PFSK-1 (cell line): ENCODE measurements around the gene CIAO2B.

Source experiments
- FOXP2 ChIP-seq: optimal IDR thresholded peaks from 2 replicates; pipeline ENCODE3; 2011; ENCODE audit warnings: borderline replicate concordance, control low read depth, inconsistent platforms; ENCODE audit not compliant: insufficient read depth; ENCODE audit errors: extremely low read length, extremely low read depth
- POLR2AphosphoS5 ChIP-seq: IDR thresholded peaks from 2 replicates; pipeline ENCODE4 v1.6.1; 2012; ENCODE audit warnings: low read depth, mild to moderate bottlenecking, control low read depth, low read length, moderate library complexity
- SIN3A ChIP-seq: IDR thresholded peaks from 2 replicates; pipeline ENCODE4 v1.6.1; 2012; ENCODE audit warnings: mild to moderate bottlenecking, low read length, moderate library complexity, borderline replicate concordance; ENCODE audit not compliant: insufficient read depth
- TAF1 ChIP-seq: IDR thresholded peaks from 2 replicates; pipeline ENCODE4 v1.6.1; 2012; ENCODE audit warnings: low read length, control low read depth, borderline replicate concordance; ENCODE audit not compliant: insufficient read depth
- TF ChIP-seq, protein P1 (sequence below), 2 experiments: IDR thresholded peaks; 2 replicates each; pipeline versions ENCODE4 v1.6.1 to v1.8.0; 2011 to 2012; ENCODE audit warnings: low read depth in 2 of 2, low read length in 2 of 2, control low read depth in 1 of 2, inconsistent platforms in 1 of 2, mild to moderate bottlenecking in 1 of 2, moderate library complexity in 1 of 2; ENCODE audit not compliant: insufficient read depth in 1 of 2

CIAO2B gene

DNA sequence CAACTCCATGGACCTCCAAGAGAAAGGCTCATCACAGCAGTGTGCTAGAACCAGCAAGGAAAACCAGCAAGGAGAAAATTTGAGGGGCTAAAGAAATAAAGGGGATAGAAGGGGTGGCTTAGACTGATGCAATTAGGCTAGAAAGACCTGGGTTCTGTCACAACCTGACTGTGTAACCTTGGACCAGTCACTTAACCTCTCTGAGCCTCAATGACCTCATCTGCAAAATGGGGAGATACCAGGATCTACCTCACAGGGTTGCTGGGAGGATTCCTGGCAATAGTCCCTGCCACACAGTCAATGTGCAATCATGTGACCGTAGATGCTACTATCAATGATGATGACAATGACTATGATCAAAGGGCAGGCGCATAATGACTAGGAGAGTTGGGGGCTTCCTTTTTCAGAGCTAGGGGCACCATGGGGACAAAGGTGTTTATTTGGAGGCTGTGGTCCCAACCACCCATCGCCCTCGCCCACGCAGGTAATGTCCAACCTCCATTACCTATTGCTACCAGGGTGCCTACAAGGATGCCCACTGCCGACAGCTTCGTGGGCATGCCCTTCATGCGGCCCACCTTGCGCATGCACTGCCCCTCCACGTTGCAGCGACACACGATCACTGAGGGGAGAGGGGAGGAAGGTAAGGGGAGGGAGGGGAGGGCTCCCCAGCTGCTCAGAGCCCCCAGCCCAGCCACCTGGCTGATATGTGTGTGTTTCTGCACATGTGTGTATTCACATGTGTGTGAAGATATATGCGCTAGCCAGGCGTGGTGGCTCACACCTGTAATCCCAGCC, 25.2 kb downstream of the CIAO2B start:
- TF ChIP-seq SIN3A (no peak), FOXP2 (no peak), TAF1 (no peak), POLR2AphosphoS5 (no peak)
- TF ChIP-seq, protein P1, sequence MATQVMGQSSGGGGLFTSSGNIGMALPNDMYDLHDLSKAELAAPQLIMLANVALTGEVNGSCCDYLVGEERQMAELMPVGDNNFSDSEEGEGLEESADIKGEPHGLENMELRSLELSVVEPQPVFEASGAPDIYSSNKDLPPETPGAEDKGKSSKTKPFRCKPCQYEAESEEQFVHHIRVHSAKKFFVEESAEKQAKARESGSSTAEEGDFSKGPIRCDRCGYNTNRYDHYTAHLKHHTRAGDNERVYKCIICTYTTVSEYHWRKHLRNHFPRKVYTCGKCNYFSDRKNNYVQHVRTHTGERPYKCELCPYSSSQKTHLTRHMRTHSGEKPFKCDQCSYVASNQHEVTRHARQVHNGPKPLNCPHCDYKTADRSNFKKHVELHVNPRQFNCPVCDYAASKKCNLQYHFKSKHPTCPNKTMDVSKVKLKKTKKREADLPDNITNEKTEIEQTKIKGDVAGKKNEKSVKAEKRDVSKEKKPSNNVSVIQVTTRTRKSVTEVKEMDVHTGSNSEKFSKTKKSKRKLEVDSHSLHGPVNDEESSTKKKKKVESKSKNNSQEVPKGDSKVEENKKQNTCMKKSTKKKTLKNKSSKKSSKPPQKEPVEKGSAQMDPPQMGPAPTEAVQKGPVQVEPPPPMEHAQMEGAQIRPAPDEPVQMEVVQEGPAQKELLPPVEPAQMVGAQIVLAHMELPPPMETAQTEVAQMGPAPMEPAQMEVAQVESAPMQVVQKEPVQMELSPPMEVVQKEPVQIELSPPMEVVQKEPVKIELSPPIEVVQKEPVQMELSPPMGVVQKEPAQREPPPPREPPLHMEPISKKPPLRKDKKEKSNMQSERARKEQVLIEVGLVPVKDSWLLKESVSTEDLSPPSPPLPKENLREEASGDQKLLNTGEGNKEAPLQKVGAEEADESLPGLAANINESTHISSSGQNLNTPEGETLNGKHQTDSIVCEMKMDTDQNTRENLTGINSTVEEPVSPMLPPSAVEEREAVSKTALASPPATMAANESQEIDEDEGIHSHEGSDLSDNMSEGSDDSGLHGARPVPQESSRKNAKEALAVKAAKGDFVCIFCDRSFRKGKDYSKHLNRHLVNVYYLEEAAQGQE (IDR thresholded peaks at IDR 0.05; ENCODE audit: insufficient read depth in 1 of 2, low read depth in 2 of 2, low read length in 2 of 2), result no peak

DNA sequence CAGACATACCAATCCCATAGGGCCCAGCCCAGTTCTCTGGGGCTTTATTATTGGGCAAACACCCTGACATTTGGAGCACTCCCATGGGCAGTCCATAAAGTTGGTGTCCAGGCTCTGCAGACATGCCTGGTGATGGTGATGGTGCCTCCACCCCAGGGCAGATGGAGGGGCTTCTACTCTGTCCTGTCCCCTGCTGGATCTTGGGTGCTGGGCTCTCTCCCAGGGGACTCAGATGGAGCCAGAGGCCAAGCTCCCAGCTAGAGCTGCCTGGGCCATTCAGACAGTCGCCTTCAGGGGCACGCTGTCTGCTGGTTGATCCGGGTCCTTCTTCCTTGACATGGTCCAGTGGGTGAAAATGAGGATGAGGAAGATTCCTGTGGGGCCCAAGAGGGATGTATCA, 26.1 kb downstream of the CIAO2B start:
- TF ChIP-seq, protein P1 (IDR thresholded peaks at IDR 0.05; ENCODE audit: insufficient read depth in 1 of 2, low read depth in 2 of 2, low read length in 2 of 2), result no peak
- no peak for TF ChIP-seq POLR2AphosphoS5
- TF ChIP-seq SIN3A, result no peak
- TF ChIP-seq TAF1, result no peak
- no peak for TF ChIP-seq FOXP2

DNA sequence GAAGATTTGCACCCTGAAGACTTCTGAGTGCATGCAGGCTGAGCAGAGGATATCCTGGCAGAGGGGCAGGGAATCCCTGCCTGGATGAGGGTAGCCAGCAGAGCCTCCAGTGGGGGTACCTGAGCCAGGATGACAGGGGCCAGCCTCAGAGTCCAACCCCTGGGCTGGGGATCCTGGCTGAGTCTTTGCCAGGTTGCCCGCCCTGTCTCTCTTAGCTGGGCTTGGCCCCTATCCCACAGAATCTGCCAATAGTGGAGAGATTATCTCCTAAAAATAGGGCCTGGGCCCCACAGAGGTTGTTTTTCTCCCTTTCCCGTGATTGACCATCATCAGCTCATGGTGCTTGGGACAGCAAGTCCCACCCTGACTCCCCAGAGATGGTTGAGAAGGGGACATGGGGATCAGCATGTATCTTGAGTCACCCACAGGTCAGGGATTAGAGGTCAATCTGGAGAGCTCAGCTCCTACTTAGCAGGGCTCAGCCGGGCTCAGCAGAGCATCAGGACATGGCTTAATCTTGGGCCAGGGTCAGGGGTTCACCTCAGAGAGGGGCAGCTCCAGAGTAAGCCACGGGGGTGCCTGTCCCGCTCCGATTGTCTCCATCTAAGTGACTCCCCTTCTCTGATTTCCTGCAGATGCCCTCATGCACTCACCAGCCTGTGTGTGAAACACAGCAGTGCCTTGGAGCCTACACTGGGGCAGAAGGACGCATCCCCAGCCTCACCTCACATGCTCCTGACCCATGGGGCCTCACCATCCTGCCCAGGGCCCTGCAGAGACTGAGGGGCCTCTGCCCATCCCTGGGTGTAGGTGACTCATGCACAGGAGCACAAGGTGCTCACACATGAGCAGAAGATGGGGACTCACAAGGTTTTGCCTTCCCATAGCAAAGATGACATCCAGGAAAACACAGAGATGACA, 27.0 kb downstream of the CIAO2B start:
- no peak for TF ChIP-seq SIN3A
- TF ChIP-seq FOXP2, result no peak
- no peak for TF ChIP-seq POLR2AphosphoS5
- TF ChIP-seq, protein P1 (IDR thresholded peaks at IDR 0.05; ENCODE audit: insufficient read depth in 1 of 2, low read depth in 2 of 2, low read length in 2 of 2), result no peak
- no peak for TF ChIP-seq TAF1

DNA sequence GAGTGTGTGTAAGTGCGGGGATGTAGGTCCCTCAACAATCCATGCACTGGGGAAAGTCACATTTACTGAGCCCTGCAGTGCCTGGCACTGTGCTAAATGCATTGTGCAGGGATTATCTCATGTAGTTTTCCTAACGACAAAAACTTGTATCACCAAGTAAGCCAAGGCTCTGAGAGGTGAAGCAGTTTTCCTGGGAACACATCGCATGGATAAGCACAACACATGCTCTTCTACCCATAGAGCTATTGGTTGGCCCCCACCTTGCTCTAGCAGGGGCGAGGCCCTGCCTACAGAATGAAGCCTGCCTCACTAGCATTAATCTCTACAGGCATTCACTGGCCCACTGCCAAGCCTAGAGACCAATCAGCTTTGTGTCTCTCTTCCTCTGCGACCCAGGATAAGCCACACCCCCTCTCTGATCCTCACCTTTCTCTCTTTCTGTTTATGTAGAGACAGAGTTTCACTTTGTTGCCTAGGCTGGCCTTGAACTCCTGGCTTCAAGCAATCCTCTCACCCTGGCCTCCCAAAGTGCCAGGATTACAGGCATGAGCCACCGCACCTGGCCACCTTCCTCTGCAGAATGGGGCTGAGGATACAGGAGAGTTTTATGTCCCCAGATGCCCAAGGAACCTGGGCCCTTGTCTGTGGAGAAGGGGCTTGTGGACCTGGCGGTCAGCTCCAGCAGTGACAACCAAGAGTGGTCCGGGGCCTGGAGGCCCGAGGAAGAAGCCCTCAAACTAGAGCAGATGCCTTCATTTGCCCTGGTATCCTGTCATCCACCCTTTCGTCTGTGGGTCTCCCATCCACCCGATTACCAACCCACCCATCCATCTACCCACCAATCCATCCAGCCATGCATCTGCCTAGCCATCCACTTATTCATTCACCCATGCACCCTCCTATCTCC, 28.3 kb downstream of the CIAO2B start:
- TF ChIP-seq SIN3A, result no peak
- no peak for TF ChIP-seq TAF1
- no peak for TF ChIP-seq FOXP2
- TF ChIP-seq, protein P1 (IDR thresholded peaks at IDR 0.05; ENCODE audit: insufficient read depth in 1 of 2, low read depth in 2 of 2, low read length in 2 of 2), result no peak
